Epithelial cell of esophagus (primary cell): Measurements from ENCODE around the gene MACROH2A1.

Experiments
- DNase-seq: peaks from one replicate; pipeline ENCODE4 v3.0.0; 2010; ENCODE audit warnings: low read depth
- H3K4me3 ChIP-seq: 2 replicates; pipeline ENCODE4 v1.5.1; 2011; ENCODE audit warnings: mild to moderate bottlenecking, low read length, control low read depth
- TF ChIP-seq, protein P1 (sequence below): IDR thresholded peaks from 2 replicates; pipeline ENCODE4 v1.5.1; 2011; ENCODE audit warnings: low read depth, mild to moderate bottlenecking, low read length, control low read depth, inconsistent platforms; ENCODE audit not compliant: insufficient read depth; ENCODE audit errors: missing control alignments

Gene MACROH2A1

DNA sequence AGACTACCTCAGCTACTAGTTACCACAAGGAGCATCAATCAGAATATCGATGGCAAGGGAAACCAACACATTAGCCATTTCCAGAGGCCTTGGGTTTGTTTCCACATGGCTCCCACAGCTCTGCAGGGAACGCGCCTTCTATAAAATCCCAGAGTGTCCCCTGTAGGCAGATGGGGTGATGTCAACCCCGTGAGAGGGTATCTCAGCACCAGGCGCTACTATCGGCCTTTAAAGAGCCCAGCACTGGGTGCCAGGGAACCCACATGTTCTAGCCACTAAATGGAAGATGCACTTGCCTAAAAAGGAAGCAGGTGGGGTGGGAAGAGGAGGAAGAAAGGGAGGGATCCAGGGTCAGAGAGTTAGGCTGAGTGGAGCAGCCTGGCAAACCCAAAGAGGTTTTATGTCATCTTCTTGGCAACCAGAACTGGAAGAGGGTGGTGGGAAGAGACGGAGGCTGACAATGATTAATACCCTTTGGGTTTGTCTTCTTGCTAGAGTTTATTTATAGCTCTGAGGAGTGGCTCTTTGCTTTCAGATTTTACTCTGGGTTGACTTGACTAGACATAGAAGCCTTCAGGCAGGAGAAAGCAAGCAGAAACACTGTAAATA is 19.9 kb downstream of the MACROH2A1 start:
- H3K4me3 ChIP-seq, result no peak overlapping the region
- DNase-seq, result peak; percentile 77
- TF ChIP-seq, protein P1, sequence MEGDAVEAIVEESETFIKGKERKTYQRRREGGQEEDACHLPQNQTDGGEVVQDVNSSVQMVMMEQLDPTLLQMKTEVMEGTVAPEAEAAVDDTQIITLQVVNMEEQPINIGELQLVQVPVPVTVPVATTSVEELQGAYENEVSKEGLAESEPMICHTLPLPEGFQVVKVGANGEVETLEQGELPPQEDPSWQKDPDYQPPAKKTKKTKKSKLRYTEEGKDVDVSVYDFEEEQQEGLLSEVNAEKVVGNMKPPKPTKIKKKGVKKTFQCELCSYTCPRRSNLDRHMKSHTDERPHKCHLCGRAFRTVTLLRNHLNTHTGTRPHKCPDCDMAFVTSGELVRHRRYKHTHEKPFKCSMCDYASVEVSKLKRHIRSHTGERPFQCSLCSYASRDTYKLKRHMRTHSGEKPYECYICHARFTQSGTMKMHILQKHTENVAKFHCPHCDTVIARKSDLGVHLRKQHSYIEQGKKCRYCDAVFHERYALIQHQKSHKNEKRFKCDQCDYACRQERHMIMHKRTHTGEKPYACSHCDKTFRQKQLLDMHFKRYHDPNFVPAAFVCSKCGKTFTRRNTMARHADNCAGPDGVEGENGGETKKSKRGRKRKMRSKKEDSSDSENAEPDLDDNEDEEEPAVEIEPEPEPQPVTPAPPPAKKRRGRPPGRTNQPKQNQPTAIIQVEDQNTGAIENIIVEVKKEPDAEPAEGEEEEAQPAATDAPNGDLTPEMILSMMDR, result no peak

DNA sequence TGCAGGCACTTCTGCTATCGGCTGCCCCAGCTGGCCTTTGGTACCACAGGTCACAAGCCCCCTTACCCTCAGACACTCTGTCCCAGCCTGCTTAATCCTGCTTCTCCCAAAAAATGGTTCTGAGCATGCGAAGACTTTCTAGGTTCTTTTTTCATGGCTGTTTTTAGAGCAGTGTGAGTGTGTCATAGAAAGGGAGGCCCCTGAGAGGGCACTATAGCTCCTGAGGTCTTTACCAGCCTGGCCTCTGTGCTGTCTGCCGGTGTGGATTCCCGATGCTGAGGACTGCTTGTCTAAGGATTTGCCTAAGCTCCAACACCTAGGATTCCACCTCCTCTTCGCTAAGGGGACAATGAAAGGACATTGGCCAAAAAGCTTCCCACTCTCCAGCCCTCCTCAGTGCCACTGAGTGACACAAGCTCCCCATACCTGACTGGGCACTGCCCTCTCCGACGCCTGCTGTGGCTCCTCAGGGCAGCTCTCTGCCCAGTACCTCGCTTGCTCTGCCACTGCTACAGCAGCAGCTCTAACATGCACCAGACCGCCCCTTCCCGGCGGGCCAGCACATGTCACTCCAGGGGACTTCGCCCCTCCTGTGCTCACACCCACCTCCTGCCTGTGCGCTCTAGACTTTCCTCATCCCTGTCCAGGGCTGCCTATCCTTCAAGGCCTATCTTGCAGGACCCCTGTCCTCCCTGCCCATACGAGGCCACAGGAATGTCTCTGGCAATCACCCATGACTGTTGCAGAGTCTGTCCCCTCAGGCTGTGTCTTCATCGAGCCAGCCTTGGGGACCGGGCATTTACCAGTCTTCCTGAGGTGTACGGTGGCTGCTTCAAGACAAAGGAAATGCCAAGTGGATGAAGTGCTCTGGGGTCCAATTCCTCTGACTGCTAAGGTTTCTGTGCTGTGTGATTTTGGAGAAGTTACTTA is 21.0 kb downstream of the MACROH2A1 start:
- TF ChIP-seq, protein P1, result no peak
- no peak overlapping the region for H3K4me3 ChIP-seq
- DNase-seq, result peak; percentile 34

DNA sequence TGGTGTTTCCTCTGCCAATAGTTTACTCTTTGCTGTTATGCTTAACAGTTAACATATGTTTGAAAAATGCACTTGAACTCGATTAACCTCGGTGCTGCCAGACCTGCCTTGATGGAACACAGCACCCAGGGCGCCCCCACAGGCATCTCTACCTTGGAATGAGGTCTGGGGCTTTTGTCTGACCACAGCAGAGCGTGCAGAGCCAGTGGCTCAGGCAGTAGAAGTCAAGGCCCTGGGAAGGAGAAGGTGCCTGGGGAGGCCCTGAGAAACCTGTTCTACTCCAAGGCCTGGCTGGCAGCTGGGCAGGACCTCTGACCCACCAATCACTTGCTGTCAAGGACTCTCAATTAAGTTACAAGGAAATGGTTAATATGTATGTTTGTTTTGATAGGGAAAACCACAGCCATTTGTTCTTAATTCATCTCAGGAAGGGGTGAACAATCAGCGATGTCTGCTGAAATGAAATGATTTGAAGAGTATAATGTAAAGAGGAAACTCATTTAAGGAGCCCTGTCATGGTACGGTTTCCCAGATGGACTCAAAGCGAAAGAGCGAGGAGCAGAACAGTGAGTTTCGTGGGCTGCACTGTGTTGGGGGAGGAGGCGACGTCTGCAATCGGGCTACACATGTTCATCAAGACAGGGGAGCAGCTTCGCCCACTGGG is 21.9 kb downstream of the MACROH2A1 start:
- TF ChIP-seq, protein P1, result no peak
- no peak overlapping the region for H3K4me3 ChIP-seq
- no peak for DNase-seq

DNA sequence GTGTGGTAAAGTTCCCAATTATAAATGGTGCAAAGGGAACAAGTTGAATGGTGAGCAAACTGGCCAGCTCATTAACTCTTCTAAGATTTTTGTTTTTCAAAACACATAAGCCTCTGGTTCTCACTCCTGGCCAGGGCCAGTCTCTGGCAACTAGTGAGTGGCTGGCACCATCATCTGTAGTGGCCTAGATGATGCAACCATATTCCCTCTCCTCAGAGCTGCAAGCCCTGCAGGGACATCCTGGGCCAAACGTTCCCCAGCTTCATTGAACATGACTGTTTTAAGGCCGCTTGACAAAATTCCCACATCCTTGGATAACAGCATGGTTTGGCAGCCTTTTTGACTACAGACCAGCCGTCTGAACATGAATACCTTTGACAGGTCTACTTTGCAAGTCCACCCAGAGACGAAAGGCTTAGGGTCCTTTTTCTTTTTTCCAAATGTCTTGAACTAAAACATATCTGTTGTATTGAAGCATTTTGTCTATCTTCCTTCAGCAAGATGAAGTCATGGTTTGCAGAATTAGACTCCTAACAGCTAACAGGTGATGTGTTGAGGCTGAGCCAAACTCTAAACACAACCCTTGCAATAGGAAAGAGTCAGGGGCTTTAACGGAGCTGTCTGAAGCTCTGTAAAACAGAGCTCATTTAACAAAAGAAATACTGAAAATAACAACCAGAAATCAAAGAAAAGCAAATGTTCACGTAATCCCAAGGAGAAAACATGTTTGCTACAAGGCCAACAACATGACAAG is 23.8 kb downstream of the MACROH2A1 start:
- no peak overlapping the region for H3K4me3 ChIP-seq
- DNase-seq, result no peak
- TF ChIP-seq, protein P1, result no peak

DNA sequence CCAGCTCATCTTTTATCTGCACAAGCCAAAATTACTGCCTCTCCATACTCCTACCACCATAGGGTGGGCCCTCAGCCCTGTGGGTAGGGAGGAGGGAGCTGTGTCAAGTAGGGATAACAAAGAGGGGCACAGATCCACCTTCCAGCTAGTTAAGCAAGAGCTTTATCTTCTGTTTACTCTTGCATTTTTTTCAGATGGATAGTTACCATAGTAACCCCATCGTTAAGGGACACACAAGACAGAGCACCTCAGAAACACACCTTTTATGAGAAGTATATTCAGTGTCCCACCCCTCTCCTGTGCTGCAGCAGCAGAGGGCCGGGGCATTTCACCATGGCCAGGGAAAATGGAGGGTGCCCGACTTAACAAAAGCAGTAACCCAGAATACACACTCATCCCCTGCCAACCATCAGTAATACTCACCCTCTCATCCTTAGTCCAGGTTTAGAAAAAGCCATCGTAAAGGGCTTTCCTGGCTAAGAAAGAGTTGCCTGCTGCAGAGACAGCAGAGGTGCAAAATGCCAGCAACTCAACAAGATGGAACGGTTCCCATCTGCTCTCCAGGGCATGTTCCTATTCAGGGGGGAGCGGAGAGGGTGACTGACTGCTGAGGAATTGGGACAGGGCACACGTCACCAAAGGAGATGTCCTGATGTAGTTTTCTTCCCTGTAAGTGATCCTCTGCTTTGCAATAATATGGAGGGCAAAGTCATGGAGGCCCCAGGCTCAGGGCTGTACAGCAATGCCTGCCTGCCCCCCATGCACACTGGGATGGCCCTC is 25.1 kb downstream of the MACROH2A1 start:
- no peak overlapping the region for H3K4me3 ChIP-seq
- TF ChIP-seq, protein P1, result no peak
- peak; percentile 32 for DNase-seq
